ENCODE data around the gene HRCT1.
A peak's percentile ranks its signal among the peaks of the same experiment; 100 is the strongest.
"Not testable (repeated sequence)": the region's sequence is repeated elsewhere in the genome, so short reads cannot be mapped to it uniquely, and the experiment has no call there.

Gene HRCT1

DNA sequence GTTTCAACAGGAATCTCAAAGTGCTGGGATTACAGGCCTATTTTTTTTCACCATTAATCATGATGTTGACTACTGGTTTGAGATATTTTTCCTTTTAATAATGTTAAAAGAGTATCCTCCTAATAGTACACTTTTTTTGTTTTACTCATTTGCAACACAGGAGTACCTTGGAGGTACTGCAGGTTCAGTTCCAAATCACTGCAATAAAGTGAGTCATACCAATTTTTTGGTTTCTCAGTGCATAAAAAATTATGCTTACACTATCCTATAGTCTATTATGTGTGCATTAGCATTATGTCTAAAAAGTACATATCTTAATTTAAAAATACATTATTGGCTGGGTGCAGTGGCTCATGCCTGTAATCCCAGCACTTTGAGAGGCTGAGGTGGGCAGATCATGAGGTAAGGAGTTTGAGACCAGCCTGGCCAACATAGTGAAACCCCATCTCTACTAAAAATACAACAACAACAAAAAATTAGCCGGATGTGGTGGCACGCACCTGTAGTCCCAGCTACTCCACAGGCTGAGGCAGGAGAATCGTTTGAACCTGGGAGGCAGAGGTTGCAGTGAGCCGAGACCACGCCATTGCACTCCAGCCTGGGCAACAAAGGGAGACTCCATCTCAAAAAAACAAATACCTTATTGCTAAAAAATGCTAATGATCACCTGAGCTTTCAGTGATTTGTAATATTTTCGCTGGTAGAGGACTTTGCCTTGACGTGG, 8.5 kb upstream of the HRCT1 start:
- DNase-seq: not testable (repeated sequence)

DNA sequence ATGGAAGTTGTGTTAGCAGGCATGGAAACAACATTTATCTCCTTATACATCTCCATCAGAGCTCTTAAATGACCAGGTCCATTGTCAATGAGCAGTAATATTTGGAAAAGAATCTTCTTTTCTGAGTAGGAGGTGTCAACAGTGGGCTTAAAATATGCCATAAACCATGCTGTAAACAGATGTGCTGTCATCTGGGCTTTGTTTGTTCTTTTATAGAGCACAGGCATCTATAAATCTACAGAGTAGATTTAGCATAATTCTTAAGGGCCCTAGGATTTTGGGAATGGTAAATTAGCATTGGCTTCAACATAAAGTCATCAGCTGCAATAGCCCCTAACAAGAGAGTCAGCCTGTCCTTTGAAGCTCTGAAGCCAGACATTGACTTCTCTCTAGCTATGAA, 7.7 kb upstream of the HRCT1 start:
- DNase-seq: no peak

DNA sequence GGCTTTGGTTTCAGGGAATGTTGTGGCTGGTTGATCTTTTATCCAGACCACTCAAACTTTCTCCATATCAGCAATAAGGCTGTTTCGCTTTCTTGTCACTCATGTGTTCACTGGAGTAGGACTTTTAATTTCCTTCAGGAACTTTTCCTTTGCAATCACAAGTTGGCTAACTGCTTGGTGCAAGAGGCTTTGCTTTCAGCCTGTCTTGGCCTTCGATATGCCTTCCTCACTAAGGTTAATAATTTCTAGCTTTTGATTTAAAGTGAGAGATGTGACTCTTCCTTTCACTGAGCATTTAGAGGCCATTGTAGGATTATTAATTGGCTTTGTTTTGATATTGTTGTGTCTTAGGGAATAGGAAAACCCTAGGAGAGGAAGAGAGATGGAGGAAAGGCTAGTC, 7.0 kb upstream of the HRCT1 start:
- no peak for DNase-seq

DNA sequence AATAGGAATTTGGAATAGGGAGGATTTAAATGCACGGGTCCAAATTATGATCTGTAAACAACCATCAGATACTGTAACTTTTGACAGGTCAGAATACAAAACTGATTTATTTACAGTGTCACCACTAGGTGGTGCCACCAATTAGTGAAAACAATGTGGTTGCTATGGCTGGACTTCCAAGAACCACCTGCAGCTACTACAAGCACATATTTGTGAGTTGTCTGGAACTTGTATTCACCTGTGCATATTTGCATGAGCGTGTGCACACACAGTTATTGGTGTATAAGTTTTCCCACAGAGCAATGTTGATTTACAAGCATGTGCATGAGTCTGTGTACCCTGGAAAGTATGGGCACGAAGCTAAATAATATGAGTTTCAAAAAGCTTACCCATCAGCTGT, 3.0 kb upstream of the HRCT1 start:
- DNase-seq: peak; percentile 26

DNA sequence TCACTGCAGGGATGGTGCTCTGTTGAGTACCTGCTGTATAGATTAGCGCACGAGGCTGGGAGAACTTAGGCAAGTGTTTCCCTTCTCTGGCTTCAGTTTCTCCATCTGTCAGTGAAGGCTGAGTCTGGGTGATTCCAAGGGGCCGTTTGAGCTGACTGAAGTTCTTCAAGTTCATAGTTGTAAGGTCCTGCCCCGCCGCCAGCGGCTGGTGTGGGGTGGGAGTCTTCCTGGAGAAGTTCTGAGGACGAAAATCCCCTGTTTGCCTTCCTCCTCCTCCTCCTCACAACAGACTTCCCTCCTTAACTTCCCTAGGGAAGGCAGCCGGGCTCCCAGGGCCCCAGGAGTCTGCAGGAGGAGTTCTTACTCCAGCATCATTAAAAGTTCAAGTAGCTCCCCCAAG, 1.7 kb upstream of the HRCT1 start:
- no peak for DNase-seq

DNA sequence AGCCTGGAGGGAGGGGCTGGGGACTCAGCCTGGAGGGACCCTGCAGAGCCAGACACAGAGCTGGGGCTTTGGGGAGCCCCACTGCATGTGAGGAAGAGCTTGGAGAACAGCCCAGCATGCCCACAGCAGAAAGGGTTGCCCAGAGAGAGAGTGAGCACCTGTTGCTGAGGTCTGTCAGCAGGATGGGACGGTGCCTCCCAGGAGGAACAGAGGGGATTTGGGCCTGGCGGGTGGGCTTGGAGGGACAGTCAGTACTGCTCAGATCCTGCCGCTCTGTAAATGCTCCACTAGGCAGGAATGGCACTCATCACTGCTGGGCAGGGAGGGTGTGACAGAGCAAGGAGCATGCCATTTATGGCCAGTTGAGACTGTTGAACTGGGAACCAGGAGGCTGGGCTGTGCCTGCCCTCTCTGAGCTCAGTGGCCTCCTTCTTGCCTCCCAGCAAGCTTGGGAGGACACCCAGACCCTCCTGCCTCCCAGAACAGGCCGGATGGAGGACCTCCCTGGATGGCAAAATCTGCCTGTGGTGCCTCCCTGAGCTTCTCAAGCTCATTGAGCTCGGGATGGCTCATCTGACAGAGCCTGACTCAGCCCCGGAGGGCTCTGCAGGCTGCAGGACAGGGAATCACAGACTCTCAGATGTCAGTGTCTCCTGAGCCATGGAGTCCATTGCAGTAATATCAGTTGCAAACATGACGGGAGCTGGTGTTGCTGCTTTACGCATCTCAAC, 786 bp upstream of the HRCT1 start:
- no peak for DNase-seq

DNA sequence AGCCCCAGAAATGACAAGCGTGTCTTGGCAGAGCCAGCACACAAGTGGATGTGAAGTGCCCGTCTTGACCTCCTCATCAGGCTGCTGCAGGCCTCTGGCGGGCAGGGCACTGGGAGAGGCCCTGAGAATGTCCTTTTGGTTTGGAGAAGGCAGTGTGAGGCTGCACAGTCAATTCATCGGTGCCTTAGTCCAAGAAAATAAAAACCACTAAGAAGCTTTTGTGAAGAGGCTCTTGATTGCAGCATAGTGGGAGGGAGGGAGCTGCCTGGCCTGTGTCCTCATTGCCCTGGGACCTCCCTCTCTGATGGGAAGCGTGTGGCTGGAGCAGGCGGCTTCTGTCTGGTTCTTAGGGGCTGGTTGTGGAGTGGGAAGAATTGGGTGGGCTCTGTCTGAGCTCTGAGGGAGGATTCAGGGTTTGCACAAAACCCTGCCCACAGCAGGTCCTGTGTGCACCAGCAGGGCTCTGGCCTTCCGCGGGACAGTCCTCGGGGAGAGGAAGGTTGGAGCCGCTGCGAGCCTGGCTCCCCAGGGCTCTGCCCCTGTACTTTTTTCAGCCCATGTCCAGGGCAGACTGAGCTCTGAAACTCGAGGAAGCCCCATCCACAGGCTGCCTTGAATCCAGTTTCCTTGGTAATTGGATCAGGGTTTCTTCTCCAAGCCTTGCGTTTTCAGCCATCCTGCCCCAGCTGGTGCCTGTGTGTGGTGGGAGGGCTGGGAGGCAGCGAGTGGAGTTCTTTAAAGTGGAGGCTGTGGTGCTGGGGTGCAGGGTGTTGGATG, 1.1 kb downstream of the HRCT1 start:
- no peak for DNase-seq

DNA sequence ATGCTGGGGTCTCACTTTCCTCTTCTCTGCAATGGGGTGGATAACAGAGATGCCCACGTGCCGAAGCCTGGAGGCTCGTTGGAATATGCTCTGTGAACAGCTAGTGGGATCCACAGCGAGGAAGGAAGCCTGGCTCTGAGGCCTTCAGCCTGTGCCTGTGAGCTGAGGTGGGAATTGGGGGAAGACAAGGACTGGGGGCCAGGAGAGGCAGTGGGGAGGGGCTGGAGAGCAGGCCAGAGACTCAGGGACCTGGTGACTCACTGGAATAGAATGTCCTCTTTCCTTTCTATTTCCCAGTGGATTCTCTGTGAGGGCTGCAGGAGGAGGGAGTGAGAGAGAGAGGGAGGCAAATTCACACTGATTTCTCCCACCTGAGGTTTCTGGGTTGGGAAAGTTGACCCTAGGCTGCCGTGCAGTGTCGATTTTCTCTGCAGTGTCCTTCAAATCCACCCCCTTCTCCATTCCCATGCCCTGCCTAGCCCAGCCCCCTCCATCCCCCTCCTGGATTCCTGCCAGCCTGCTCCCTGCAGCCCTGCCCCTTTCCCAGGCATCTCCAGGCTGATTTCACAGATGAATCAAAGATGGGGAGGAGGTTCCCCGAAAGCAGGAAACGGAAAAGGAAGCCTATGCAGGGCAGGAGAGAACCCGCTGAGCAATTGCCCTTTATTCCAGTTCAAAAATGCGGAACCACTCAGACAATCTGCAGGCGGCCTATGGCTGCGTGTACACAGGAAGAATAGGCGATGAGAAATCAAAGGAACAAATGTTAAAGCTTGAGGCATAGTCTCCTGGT, 1.9 kb downstream of the HRCT1 start:
- DNase-seq: no peak

DNA sequence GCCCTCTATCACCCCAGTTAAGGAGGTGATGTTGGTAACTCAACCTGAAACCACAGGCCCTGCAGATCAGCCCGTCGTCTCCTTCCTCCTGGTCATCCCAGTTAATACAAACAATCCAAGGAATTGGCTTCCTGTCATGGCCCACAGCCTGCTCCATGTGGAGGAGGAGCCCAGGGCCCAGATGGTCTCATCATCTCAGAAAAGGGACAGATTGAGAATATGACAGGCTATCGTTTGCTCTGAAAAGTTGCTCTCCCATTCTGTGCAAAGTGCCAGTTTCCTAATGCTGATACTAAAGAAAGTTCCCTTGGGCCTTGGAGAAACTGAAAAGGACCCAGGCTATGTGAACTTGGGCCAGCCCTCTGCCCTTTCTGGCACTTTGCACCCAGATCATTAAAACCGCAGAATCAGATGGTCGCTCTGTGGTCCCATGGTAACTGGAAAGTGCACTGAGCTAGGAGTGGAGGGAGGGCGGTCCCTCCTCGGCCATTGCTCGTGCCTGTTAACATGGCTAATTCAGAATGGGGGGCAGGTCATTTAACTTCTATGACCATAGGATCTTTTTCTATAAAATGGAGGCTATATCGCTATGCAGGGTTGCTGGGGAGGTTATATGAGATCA, 2.6 kb downstream of the HRCT1 start:
- DNase-seq: no peak

DNA sequence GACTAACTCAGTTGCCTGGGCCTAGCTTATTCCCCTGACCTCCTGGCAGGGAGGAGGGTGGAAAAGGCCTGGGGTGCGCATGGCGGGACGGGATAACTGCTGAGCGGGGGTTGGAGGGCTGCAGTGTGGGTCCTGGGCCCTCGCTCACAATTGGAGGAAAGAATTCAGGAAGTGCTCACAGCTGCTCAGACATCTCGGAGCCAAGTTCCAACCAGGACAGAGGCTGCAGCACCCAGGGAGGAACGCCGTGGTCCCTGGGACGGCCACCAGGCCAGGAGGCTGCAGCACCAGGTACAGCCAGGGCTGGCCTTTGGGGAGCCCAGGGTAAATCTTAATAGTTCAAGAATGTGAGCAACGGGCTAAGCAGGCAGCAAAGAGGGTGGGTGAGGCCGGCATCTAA, 3.3 kb downstream of the HRCT1 start, which contains the start of gene SPAAR:
Gene SPAAR, plus strand, starts transcription at position 217 of the 400 bp plus-strand sequence. CDS start 974 bp downstream, outside the sequence.
- no peak for DNase-seq

DNA sequence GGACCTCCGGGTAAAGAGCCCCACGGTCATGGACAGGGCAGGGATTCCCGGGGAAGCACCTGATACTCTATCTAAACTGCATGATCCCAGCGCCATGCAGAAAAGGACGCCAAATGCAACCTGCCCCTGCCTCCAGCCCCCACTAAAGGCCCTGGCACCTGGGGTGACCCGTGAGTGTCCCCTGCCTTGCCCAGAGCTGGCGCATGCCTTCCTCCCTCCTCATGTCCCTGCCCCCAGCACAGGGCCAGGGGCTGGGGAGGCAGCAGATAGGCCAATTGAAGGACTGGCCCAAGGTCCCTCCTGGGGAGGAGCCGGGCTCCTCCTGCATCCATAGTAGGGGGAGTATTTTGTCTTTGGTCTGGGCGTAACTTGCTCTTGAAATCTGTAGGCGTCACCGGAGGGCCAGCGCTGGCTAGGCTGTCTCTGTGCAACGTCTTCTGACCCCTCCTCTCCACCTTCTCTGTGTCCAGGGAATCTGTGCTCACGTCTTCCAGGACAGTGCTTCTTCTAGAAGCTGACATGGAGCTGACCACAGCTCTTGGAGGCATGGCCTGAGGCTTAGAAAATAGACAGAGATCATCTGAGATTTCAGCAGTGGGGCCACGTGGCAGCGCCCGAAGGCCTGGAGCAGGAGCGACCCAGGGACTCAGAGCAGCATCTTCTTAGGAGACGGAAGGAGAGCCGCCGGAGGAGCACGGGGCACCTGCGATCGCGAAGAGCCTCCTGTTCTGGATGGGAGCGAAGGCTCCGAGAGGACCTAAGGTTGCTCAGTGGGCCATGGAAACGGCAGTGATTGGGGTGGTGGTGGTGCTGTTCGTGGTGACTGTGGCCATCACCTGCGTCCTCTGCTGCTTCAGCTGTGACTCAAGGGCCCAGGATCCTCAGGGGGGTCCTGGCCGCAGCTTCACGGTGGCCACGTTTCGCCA, 3.9 kb downstream of the HRCT1 start:
- DNase-seq: no peak

DNA sequence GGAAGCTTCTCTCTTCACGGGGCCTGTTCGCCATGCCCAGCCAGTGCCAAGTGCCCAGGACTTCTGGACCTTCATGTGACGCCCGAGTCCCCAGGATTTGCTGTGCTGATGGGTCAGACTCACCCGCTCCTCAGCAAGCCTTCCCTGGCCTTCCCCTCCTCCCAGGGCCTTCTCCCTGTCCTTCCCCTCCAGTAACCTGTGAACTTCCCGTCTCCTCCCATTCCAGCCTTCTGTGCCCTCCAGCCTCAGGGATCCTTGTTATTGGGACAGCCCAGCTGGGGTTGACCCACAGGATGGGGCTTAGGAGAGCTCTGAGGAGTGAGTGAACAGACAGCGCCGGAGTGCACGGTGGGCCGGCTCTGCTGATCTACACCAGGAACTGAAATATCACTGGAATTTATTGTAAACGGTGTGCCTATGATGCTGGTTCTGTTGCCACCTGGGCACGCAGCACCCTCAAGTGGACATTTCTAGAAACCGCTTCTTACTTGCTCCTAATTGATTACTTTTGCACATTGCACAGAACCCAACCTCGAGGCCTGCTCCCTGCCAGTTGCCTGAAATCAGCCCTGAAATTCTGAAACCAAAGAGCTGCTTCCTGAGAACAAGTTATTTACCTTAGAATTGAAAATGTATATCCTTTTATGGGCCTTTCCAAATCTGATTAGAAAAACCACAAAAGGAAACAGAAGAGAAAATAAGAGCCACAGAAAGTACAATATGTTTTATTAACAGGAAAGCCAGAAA, 4.8 kb downstream of the HRCT1 start:
- peak; percentile 5 for DNase-seq

DNA sequence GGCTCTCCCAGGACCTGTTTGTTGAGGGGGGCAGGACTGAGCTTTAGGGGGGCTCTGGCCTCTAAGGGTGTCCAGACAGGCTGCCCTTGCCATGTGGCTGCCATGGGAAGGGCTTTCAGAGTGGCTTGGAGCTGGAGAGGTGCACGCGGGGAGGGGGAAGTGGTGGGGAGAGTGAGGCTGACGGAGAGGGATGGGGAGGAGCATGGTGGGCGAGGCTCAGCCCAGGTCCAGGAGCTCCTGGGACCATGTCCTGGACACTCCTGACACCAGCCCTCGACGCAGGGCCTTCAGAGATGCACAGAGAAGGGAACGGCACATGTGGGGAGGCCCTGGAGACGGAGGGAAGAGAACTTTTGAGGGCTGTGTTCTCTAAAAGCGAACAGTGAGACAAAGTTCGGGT, 5.7 kb downstream of the HRCT1 start:
- DNase-seq: no peak

DNA sequence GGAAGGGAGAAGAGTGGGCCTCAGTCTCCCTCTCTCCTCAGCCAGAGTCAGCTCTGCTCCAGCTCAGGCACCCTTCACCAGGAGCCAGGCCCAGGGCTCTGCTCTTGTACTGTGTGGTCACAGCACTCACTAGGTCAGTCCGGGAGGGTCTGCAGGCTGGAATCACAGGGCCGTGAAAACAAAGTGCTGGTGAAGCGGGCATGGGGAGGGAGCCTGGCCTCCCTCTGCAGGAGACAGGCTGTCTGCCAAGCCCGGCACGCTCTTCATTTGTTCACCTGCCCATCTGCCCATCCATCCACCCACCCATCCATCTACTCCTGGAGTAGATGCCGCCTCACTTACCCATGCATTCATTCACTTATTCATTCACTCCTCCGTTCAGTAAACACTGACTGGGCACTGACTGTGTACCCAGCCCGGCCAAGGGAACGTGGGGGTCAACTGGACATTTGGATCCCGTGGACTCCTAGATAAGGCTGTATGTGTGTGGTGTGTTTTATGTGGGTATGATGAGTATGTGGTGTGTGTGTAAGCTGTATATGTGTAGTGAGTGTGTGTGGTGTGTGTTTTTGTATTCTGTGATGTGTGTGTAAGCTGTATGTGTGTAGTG, 6.9 kb downstream of the HRCT1 start:
- no peak for DNase-seq

DNA sequence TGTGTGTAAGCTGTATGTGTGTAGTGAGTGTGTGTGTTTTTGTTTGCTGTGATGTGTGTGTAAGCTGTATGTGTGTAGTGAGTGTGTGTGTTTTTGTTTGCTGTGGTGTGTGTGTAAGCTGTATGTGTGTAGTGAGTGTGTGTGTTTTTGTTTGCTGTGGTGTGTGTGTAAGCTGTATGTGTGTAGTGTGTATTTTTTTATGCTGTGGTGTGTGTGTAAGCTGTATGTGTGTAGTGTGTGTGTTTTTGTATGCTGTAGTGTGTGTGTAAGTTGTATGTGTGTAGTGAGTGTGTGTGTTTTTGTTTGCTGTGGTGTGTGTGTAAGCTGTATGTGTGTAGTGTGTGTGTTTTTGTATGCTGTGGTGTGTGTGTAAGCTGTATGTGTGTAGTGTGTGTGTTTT, 7.4 kb downstream of the HRCT1 start:
- DNase-seq: not testable (repeated sequence)

DNA sequence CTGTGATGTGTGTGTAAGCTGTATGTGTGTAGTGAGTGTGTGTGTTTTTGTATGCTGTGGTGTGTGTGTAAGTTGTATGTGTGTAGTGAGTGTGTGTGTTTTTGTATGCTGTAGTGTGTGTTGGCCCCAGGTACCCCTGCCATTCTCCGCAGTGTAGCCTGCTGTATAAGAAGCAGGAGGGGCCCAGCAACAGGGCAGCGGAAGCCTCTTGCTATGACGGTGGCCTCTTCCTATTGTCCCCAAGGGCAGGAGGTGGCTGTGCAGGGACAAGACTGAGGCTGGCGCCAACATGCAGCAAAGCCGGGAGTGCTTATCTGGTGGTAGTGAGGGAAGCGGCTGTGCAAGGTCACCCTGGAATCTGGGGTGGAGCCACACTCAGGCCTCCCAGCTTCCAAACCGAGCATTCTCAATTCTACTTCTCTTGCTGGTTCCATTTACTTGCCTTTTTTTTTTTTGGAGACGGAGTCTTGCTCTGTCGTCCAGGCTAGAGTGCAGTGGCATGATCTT, 8.4 kb downstream of the HRCT1 start:
- DNase-seq: no peak

DNA sequence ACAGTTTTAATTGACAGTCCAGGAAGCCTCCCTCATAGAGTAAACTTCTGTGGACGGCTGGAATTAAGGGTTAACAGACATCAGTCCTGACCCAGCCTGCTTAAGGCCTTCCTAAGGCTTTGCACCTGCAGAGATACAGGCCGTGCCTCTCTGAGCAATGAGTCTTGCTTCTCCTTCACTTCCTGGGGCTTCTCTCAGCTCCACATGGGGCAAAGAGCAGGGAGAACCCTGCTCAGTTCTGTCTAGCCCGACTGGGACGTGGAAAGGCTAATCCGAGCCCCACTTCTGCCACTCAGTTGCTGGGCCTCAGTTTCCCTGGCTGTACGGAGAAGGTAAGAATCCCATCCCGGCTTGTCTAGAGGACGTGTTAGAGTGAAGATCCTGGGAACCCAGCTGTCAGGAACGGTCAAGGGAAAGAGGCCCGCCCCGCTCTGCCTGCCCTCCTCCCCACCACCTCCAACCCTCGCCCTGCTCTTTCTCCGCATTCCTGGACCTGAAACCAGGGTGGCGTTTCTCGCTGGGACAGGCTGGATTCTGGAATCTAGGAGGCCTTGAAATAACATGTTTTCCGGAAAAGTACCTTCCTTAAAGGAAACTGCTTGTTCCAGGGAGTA, 9.8 kb downstream of the HRCT1 start:
- no peak for DNase-seq

DNA sequence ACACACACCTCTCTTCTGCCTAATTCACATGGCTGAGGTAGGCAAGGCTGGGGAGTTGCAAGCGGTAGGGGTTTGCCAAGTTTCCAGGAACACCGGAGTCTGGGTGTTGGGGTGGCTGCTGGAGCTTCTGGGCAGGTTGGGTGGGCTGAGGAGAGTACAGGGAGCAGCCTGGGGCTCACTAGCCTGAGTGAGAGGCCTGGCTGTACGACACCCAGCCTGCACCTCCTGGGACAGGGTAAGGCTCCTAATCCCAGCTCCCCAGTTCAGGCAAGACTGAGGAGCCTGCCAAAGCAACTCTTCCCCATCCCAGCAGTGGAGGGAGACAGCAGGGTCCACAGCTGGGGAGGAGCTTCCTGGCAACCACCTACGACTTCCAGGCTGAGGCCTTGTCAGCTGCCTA, 11.3 kb downstream of the HRCT1 start:
- DNase-seq: no peak

DNA sequence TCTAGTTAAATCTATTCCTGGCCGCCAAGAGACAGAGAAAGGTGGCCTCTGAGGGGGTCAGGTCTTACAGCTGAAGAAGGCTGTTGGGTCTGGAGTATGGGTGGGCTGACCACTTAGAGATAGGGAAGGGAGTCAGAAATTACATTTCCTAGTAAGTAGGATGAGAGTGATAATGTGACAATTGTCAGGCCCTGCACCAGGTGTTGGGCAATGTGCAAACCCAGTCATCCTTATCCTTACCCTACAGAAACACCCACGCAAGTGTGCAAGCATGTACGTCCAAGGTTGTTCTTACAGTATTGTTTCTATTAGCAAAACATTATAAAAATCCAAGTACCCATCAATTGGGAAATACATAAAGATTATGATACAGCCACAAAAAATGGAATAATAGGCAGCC, 12.8 kb downstream of the HRCT1 start:
- DNase-seq: no peak
